ENCODE data around the gene FBXL17.

FBXL17 gene

GRCh38 chr5:107968406-107968843 lies 413.5 kb downstream of the FBXL17 start:
- DNase-seq (ENCODE audit: insufficient read length, low spot score) (no peak), FAIRE-seq (no peak)

- no peak for FAIRE-seq
- DNase-seq (ENCODE audit: insufficient read length, low spot score), result no peak
These were observed 415.7 kb downstream of the FBXL17 start for GRCh38 chr5:107966201-107966600.

GRCh38 chr5:107964722-107965121 lies 417.2 kb downstream of the FBXL17 start:
- FAIRE-seq (no peak), DNase-seq (ENCODE audit: insufficient read length, low spot score) (no peak)

GRCh38 chr5:107959573-107960279 lies 422.2 kb downstream of the FBXL17 start:
- FAIRE-seq (no peak), DNase-seq (ENCODE audit: insufficient read length, low spot score) (no peak)

- no peak for DNase-seq (ENCODE audit: insufficient read length, low spot score)
- no peak for FAIRE-seq
These were observed 423.0 kb downstream of the FBXL17 start for GRCh38 chr5:107958861-107959260.

GRCh38 chr5:107958432-107958831 lies 423.5 kb downstream of the FBXL17 start:
- DNase-seq (ENCODE audit: insufficient read length, low spot score) (no peak), FAIRE-seq (no peak)

GRCh38 chr5:107957051-107957450 lies 424.8 kb downstream of the FBXL17 start:
- FAIRE-seq (no peak), DNase-seq (ENCODE audit: insufficient read length, low spot score) (no peak)

- no peak for FAIRE-seq
- no peak for DNase-seq (ENCODE audit: insufficient read length, low spot score)
These were observed 426.6 kb downstream of the FBXL17 start for GRCh38 chr5:107955321-107955720.

- DNase-seq (ENCODE audit: insufficient read length, low spot score), result no peak
- FAIRE-seq, result no peak
These were observed 427.6 kb downstream of the FBXL17 start for GRCh38 chr5:107954254-107954653.

- no peak for DNase-seq (ENCODE audit: insufficient read length, low spot score)
- FAIRE-seq, result no peak
These were observed 429.4 kb downstream of the FBXL17 start for GRCh38 chr5:107952450-107952849.

GRCh38 chr5:107951309-107951708 lies 430.6 kb downstream of the FBXL17 start:
- no peak for FAIRE-seq

GRCh38 chr5:107950776-107951175 lies 431.1 kb downstream of the FBXL17 start:
- DNase-seq (ENCODE audit: insufficient read length, low spot score) (no peak), FAIRE-seq (no peak)

More at GRCh38 chr5:107951309-107951708, 430.6 kb downstream of the FBXL17 start:
- DNase-seq (ENCODE audit: insufficient read length, low spot score), result no peak

GRCh38 chr5:107949688-107950341 lies 432.1 kb downstream of the FBXL17 start:
- FAIRE-seq (no peak), DNase-seq (ENCODE audit: insufficient read length, low spot score) (no peak)

GRCh38 chr5:107948377-107948776 lies 433.5 kb downstream of the FBXL17 start:
- no peak for FAIRE-seq
- no peak for DNase-seq (ENCODE audit: insufficient read length, low spot score)

GRCh38 chr5:107945061-107945460 lies 436.8 kb downstream of the FBXL17 start:
- FAIRE-seq, result no peak
- DNase-seq (ENCODE audit: insufficient read length, low spot score), result no peak

- FAIRE-seq (no peak), DNase-seq (ENCODE audit: insufficient read length, low spot score) (no peak)
These were observed 438.0 kb downstream of the FBXL17 start for GRCh38 chr5:107943923-107944322.

- no peak for DNase-seq (ENCODE audit: insufficient read length, low spot score)
- FAIRE-seq, result no peak
These were observed 440.9 kb downstream of the FBXL17 start for GRCh38 chr5:107941036-107941435.

- DNase-seq (ENCODE audit: insufficient read length, low spot score) (no peak), FAIRE-seq (no peak)
These were observed 444.1 kb downstream of the FBXL17 start for GRCh38 chr5:107937651-107938355.

GRCh38 chr5:107937204-107937603 lies 444.7 kb downstream of the FBXL17 start:
- FAIRE-seq (no peak), DNase-seq (ENCODE audit: insufficient read length, low spot score) (no peak)

GRCh38 chr5:107936515-107936914 lies 445.4 kb downstream of the FBXL17 start:
- DNase-seq (ENCODE audit: insufficient read length, low spot score) (no peak), FAIRE-seq (no peak)

GRCh38 chr5:107935645-107936044 lies 446.3 kb downstream of the FBXL17 start:
- DNase-seq (ENCODE audit: insufficient read length, low spot score), result no peak
- FAIRE-seq, result no peak

- FAIRE-seq (no peak), DNase-seq (ENCODE audit: insufficient read length, low spot score) (no peak)
These were observed 448.6 kb downstream of the FBXL17 start for GRCh38 chr5:107933326-107933725.

Data from HTR-8/SVneo (cell line).